Effector memory CD4-positive, alpha-beta T cell (primary cell): Measurements from ENCODE around the gene C3orf49.

ENCODE experiments used
- DNase-seq, 3 donors: peaks; one replicate each; pipeline ENCODE4 v3.0.0-alpha.2; 2020
- H3K27ac ChIP-seq: 2 replicates; pipeline ENCODE4 v1.7.0; 2013; ENCODE audit warnings: mild to moderate bottlenecking, low read length, moderate library complexity; ENCODE audit not compliant: insufficient read depth, poor library complexity, severe bottlenecking
- H3K27me3 ChIP-seq: replicated peaks from 2 replicates; pipeline ENCODE4 v1.7.0; 2013; ENCODE audit warnings: mild to moderate bottlenecking, low read length; ENCODE audit not compliant: insufficient read depth, control insufficient read depth, poor library complexity, severe bottlenecking
- H3K36me3 ChIP-seq: 2 replicates; pipeline ENCODE4 v1.7.0; 2013; ENCODE audit warnings: mild to moderate bottlenecking, low read length, moderate library complexity; ENCODE audit not compliant: control insufficient read depth, insufficient read depth
- H3K4me1 ChIP-seq: 2 replicates; pipeline ENCODE4 v1.7.0; 2013; ENCODE audit warnings: low read length, mild to moderate bottlenecking; ENCODE audit not compliant: control insufficient read depth, insufficient read depth, poor library complexity, severe bottlenecking
- H3K4me3 ChIP-seq: 2 replicates; pipeline ENCODE4 v1.7.0; 2013; ENCODE audit warnings: low read length, low read depth, mild to moderate bottlenecking; ENCODE audit not compliant: insufficient read depth, poor library complexity, severe bottlenecking
- H3K9me3 ChIP-seq: 2 replicates; pipeline ENCODE4 v1.7.0; 2013; ENCODE audit warnings: mild to moderate bottlenecking, low read length, moderate library complexity; ENCODE audit not compliant: control insufficient read depth

Gene C3orf49

DNA sequence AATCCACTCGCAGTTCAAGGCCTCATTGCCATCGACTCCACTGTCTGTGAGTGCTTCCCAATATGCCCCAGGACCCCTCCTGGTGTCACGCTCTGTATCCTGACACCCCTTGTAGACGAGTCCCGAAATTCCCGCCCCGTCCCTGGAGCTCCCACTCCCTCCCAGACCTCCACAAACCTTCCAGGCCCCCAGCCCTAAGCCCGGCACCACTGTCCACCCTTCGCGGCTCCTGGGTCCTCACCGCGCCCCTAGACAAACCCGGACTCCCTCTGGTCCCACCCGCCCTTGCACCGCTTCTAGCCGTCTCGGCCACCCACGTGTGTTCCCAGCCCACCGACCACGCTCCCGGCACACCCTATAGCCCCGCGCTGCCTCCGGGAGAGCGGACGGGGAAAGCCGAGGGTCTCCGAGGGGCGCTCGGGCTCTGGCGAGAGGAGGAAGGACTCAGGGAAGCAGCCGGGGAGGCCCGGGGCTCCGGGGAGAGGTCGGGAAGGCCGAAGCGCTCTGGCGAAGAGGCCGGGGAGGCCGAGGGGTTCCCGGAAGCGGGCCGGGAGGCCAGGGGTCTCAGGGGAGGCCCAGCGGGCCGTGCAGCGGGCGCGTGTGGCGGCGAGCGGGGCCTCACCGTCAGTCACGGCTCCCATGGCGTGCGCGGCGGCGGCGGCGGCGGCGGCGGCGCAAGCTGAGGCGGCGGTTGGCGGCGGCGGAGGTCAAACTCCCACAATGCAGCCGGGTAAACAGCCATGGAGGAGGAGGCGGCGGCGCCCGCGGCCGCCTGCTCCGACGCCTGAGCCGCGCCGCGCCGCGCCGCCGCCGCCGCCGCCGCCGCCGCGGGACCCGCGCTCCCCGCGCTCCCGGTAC lies 44.3 kb downstream of the C3orf49 start, which contains the start of the genes ATXN7 and THOC7:
TSS of gene ATXN7 (plus strand) at position 718 of the 858 bp plus-strand sequence. CDS start 48,732 bp downstream, outside the sequence.
TSS of gene THOC7 (minus strand) at position 656 of the 858 bp plus-strand sequence. CDS start at position 641, 15 bp downstream.
- H3K9me3 ChIP-seq: no peaks in the 10 kb centered on the region
- no peaks in the 10 kb centered on the region for H3K36me3 ChIP-seq
- no peaks in the 10 kb centered on the region for H3K27me3 ChIP-seq
- H3K27ac ChIP-seq: peak within 1 kb of the TSS; percentile 71
- DNase-seq: peak; percentile 59 to 63 (median 60)
- peaks cover 10% of the 10 kb centered on the region for H3K4me1 ChIP-seq
- H3K4me3 ChIP-seq: peak within 1 kb of the TSS; percentile 85

DNA sequence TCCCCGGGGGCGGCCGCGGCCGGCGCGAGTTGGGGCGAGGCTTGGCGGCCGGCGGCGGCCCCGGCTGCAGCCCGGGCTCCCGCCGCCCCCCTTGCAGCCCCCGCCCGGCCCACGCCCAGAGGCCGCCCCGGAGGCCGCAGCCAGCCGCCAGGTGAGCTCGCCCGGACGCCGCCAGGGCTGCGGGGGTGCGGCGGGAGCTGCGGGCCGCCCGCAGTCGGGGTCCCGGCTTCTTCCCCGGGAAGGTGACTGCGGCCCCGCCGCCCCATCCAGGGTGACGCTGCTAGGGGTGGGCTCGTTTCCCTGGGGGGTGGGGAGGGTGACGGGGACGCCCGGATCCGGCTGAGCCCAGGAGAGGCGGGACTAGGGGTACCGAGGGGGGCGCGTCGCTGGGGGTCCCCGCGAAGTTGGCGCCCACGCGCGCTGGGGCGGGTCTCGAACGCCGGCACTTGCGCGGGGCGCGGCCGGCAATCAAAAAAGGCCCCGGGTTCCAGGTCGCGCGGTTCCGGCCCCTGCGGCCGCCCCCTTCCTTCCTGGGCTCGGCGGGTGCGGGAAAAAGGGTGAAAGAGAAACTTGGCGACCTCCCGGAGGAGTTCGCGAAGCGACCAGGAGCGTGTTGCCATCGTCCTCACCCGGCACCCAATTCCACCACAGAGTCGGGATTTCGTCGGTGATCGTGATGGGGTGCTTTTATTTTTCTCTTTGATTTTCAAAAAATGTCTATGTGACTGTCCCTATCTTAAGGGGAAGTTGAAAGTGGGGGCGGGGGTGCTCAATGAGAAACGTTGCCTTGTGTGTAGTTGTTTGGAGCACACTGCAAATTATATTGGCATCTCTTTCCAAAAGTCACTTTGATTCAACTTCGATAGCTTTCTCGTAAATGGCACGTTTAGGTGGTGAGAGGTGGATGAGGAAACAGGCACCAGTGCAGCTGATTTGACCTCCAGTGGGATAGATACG lies 45.2 kb downstream of the C3orf49 start:
- Histone ChIP-seq H3K4me1 (peaks cover 10% of the 10 kb centered on the region), H3K27ac (peak overlapping the region; percentile 63), H3K27me3 (no peaks in the 10 kb centered on the region), H3K4me3 (peak overlapping the region; percentile 85), H3K36me3 (no peaks in the 10 kb centered on the region), H3K9me3 (no peaks in the 10 kb centered on the region)
- DNase-seq: peak; percentile 24 to 37 (median 34)

DNA sequence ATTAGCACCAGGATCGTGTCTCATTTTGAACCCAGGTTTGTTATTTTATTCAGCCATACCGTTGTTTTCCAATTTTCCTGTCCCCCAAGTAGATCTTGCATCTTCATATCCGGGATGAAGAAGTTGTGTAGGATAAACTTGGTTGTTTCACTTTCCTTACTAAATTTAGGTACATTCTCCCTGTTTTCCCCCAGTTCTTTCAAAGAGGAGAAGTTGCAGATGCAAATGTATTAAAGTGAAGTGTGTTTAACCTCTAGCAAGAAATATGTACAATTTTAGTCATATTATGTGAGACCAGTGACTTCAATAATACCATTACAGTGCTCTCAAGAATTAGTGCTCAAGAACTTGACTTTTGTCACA lies 45.8 kb downstream of the C3orf49 start:
- DNase-seq: no peak
- H3K4me3 ChIP-seq: peak overlapping the region; percentile 85
- H3K9me3 ChIP-seq: no peaks in the 10 kb centered on the region
- no peaks in the 10 kb centered on the region for H3K36me3 ChIP-seq
- H3K27me3 ChIP-seq: no peaks in the 10 kb centered on the region
- peaks cover 10% of the 10 kb centered on the region for H3K4me1 ChIP-seq
- no peak overlapping the region for H3K27ac ChIP-seq

DNA sequence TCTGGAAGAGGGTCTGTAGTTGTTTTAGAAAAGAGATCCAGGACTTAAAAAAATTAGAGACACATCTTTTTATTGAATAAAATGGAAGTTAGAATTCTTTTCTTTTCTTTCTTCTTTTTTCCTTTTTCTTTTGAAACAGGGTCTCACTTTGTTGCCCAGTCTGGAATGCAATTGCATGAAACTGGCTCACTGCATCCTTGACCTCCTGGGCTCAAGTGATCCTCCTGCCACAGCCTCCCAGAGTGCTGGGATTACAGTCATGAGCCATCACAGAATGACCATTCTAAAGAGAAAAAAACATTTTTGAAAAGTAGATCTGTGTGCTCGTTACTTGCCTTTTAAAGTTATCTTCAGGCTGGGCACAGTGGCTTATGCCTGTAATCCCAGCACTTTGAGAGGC lies 48.1 kb downstream of the C3orf49 start:
- H3K27ac ChIP-seq: no peak overlapping the region
- DNase-seq: no peak
- H3K36me3 ChIP-seq: no peaks in the 10 kb centered on the region
- H3K9me3 ChIP-seq: no peaks in the 10 kb centered on the region
- peaks cover 14% of the 10 kb centered on the region for H3K4me1 ChIP-seq
- H3K27me3 ChIP-seq: no peaks in the 10 kb centered on the region
- no peak overlapping the region for H3K4me3 ChIP-seq

DNA sequence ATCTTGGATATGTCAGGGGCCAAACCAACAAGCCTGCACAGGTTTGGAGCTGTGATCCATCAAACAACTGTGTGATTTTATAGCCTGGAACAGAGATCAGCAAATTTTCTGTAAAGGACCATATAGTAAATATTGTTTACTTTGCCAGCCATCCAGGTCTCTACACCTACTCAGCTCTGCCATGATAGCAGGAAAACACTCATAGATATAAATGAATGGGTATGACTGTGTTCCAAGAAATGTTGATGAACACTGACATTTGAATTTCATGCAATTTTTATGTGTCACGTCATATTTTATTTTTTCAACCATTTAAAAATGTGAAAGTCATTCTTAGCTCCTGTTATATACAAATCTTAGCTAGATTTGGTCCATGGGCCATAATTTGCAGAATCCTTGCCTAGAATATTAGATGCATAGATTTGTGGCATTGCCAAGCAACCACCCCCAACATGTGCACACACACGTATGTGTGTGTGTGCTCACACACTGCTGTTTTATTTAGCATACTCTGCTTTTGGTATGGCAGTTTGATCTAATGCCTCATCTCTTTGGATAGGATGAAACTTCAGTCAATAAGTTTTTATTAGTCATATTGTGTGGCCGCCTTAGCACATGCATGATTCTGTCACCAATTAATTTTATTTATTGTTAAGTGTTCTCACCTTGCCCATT lies 51.0 kb downstream of the C3orf49 start:
- Histone ChIP-seq H3K27me3 (no peaks in the 10 kb centered on the region), H3K4me3 (no peak overlapping the region), H3K4me1 (peaks cover 8% of the 10 kb centered on the region), H3K36me3 (no peaks in the 10 kb centered on the region), H3K27ac (no peak overlapping the region), H3K9me3 (no peaks in the 10 kb centered on the region)
- no peak for DNase-seq

DNA sequence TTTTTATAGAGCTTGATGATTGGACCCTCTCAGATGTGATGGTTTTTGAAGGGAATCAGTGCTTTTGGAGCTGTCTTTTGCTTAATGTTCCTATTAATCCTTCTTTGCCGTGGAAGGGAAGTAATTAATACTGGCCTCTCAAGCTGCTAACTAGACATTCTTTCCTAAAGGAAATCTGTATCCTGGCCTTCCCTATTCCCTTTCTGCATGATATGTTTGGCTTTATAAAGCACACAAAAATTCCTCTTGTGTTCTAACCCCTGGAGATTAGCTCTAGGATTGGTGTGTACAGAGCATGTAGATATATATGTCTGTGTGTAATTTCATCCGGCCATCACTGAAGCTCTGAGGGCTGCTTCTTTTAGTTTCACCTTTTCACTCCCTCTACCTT lies 51.5 kb downstream of the C3orf49 start:
- H3K4me1 ChIP-seq: peaks cover 4% of the 10 kb centered on the region
- no peak overlapping the region for H3K27ac ChIP-seq
- H3K27me3 ChIP-seq: no peaks in the 10 kb centered on the region
- DNase-seq: no peak
- no peaks in the 10 kb centered on the region for H3K36me3 ChIP-seq
- H3K4me3 ChIP-seq: no peak overlapping the region
- no peaks in the 10 kb centered on the region for H3K9me3 ChIP-seq

DNA sequence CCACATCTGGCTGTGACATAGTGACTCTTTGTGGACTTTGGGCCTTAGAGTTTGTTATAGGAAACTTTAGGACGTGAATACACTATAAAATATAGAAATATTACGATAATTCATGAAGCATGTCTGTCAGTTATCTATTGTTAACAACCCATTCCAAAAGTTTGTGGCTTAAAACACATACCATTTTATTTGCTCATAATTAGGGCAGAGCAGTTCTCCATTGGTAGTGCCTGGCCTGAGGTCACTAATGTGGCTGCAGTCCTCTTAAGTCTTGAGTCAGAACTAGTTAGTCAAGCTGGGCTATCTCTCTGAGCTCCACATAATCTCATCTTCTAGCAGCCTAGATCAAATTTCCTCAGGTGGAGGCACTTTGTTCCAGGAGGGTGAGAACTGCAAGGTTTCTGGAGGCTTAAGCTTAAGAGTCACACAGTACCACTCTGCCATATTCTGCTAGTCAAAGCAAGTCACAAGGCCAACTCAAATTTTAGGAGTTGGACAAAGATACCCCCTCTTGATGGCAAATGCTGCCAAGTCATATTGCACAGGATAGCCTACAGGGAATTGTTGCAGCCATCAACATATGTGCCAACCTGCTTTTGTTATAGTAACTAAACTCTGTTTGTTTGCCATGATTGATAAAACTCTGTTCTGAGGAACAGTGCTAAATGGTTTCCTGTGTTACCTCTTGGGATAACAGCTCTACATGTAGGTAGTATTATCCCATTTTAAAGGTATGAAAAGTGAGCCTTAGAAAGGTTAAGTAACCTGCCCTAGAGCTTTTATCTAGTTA lies 53.2 kb downstream of the C3orf49 start:
- Histone ChIP-seq H3K4me1 (peaks cover 4% of the 10 kb centered on the region), H3K36me3 (no peaks in the 10 kb centered on the region), H3K9me3 (no peaks in the 10 kb centered on the region), H3K4me3 (no peak overlapping the region), H3K27ac (no peak overlapping the region), H3K27me3 (no peaks in the 10 kb centered on the region)
- DNase-seq: no peak

DNA sequence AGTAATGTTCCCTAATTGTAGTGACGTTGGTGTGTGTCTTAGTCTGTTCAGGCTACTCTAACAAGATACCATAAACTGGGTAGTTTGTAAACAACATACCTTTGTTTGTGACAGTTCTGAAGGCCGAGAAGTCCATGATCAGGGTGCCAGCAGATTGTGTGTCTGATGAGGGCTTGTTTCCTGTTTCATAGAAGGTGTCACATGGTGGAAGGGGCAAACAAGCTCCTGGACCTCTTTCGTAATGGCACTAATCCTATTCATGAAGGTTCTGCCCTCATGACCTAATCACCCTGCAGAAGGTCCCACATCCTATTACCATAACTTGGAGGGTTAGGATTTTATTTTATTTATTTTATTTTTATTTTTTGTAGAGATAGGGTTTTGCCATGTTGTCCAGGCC lies 55.7 kb downstream of the C3orf49 start:
- Histone ChIP-seq H3K4me3 (no peak overlapping the region), H3K27me3 (no peaks in the 10 kb centered on the region)
- no peak for DNase-seq

DNA sequence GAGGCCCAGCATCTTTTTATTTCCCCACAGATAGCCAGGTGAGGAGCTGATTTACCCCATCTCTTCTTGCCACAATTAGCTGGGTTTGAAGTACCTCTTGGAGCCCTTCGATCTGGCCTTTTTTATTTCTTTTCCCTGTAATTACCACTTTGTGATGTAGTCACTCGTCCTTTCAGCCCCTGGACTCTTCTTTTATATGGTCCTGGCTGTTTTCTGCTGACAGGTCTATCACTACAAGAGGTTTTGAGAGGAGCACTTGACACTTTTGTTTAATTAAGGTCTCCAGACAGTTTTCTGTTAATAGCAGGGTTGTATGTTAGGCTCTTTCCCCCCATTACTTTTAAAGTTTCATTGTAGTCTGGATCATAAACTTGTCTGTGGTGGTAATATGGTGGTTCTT lies 56.4 kb downstream of the C3orf49 start:
- peaks cover 19% of the 10 kb centered on the region for H3K4me1 ChIP-seq
- no peaks in the 10 kb centered on the region for H3K9me3 ChIP-seq
- no peak for DNase-seq
- no peak overlapping the region for H3K27ac ChIP-seq
- no peak overlapping the region for H3K4me3 ChIP-seq
- H3K36me3 ChIP-seq: peaks cover 2% of the 10 kb centered on the region
- no peaks in the 10 kb centered on the region for H3K27me3 ChIP-seq

More for the DNA sequence above, 55.7 kb downstream of the C3orf49 start:
- Histone ChIP-seq H3K9me3 (no peaks in the 10 kb centered on the region), H3K4me1 (peaks cover 18% of the 10 kb centered on the region), H3K27ac (no peak overlapping the region), H3K36me3 (no peaks in the 10 kb centered on the region)
